Right atrium auricular region (tissue), 2 donors: ENCODE data around the gene FIG4. TPM values are rescaled to one million over a fixed set of nuclear protein-coding genes. Genes with fewer than 3 reads are reported as not detected.

ENCODE experiments used
- DNase-seq: peaks from one replicate; pipeline ENCODE4 v3.0.0-alpha.2; 2019; ENCODE audit warnings: low spot score
- H3K27ac ChIP-seq, 2 donors: fragments of 200-600 bp; sonication (generic); 1 replicate in 1 of 2; 2 replicates in 1 of 2; pipeline ENCODE4 v1.5.1; 2016 to 2019
- H3K27me3 ChIP-seq, 2 donors: fragments of 200-600 bp; sonication (generic); one replicate each; pipeline versions ENCODE4 v1.5.1 to v1.6.0; 2017 to 2019
- H3K36me3 ChIP-seq: fragments of 200-600 bp; sonication (generic); one replicate; pipeline ENCODE4 v1.5.1; 2016
- H3K4me1 ChIP-seq, 2 donors: fragments of 200-600 bp; sonication (generic); one replicate each; pipeline versions ENCODE4 v1.5.1 to v1.6.0; 2017 to 2019
- H3K4me3 ChIP-seq, 2 donors: fragments of 200-600 bp; sonication (generic); 1 replicate in 1 of 2; 2 replicates in 1 of 2; pipeline ENCODE4 v1.5.1; 2017 to 2019; ENCODE audit warnings: mild to moderate bottlenecking in 1 of 2, moderate library complexity in 1 of 2
- H3K9me3 ChIP-seq, 2 donors: fragments of 200-600 bp; sonication (generic); one replicate each; pipeline ENCODE4 v1.5.1; 2019
- CTCF ChIP-seq, 2 donors: fragments of 200-600 bp; sonication (generic); IDR thresholded peaks; one replicate each; pipeline ENCODE4 v1.5.1; 2019; ENCODE audit warnings: antibody characterized with exemption in 2 of 2
- total RNA-seq, 2 donors: library from RNA; depleted of rRNA; stranded (reverse); fragments of >200 nt; gene quantifications; one replicate each; pipeline ENCODE4 v1.1.0, GENCODE V29; 2016

Gene FIG4
- total RNA-seq, 2 donors from 2014 or later = 6.2 to 9.6 TPM

- H3K36me3 ChIP-seq = no peaks in the 10 kb centered on the region
Measured at GRCh38 chr6:109788687-109789086, 97.6 kb downstream of the FIG4 start.

GRCh38 chr6:109790131-109790530, 99.0 kb downstream of the FIG4 start:
- Histone ChIP-seq H3K27me3 (no peaks in the 10 kb centered on the region), H3K27ac (no peak overlapping the region), H3K36me3 (no peaks in the 10 kb centered on the region), H3K9me3 (no peaks in the 10 kb centered on the region), H3K4me1 (peaks cover 0 to 18% of the 10 kb centered on the region in 2 donors), H3K4me3 (no peak overlapping the region)
- no peak for DNase-seq
- no peak for TF ChIP-seq CTCF (IDR thresholded peaks at IDR 0.05)

More at GRCh38 chr6:109788687-109789086, 97.6 kb downstream of the FIG4 start:
- DNase-seq = no peak
- Histone ChIP-seq H3K4me3 (no peak overlapping the region), H3K27me3 (no peaks in the 10 kb centered on the region), H3K27ac (no peak overlapping the region), H3K9me3 (no peaks in the 10 kb centered on the region), H3K4me1 (peaks cover 0 to 7% of the 10 kb centered on the region in 2 donors)
- no peak for TF ChIP-seq CTCF (IDR thresholded peaks at IDR 0.05)

- TF ChIP-seq CTCF (IDR thresholded peaks at IDR 0.05) = no peak
- Histone ChIP-seq H3K27me3 (no peaks in the 10 kb centered on the region), H3K9me3 (no peaks in the 10 kb centered on the region), H3K4me1 (peaks cover 0 to 18% of the 10 kb centered on the region in 2 donors), H3K4me3 (no peak overlapping the region), H3K27ac (peak overlapping the region in 1 of 2 donors; percentile 17), H3K36me3 (no peaks in the 10 kb centered on the region)
- no peak for DNase-seq
Measured at GRCh38 chr6:109791301-109791700, 100.2 kb downstream of the FIG4 start.

- no peak for DNase-seq
- no peak for TF ChIP-seq CTCF (IDR thresholded peaks at IDR 0.05)
- H3K9me3 ChIP-seq = no peaks in the 10 kb centered on the region
- peaks cover 0 to 18% of the 10 kb centered on the region in 2 donors for H3K4me1 ChIP-seq
- H3K4me3 ChIP-seq = no peak overlapping the region
- H3K27ac ChIP-seq = peak overlapping the region in 1 of 2 donors; percentile 62
- no peaks in the 10 kb centered on the region for H3K27me3 ChIP-seq
- H3K36me3 ChIP-seq = peaks cover 6% of the 10 kb centered on the region
Measured at GRCh38 chr6:109793021-109793420, 101.9 kb downstream of the FIG4 start.

- Histone ChIP-seq H3K36me3 (peaks cover 6% of the 10 kb centered on the region), H3K4me3 (no peak overlapping the region), H3K27me3 (no peaks in the 10 kb centered on the region), H3K4me1 (peaks cover 0 to 18% of the 10 kb centered on the region in 2 donors), H3K27ac (peak overlapping the region; percentile 48 to 62), H3K9me3 (no peaks in the 10 kb centered on the region)
- peak; percentile 64 for DNase-seq
- no peak for TF ChIP-seq CTCF (IDR thresholded peaks at IDR 0.05)
Measured at GRCh38 chr6:109793792-109794191, 102.7 kb downstream of the FIG4 start.
